ENCODE results near the gene LIN52. TPM values are rescaled to one million over a fixed set of nuclear protein-coding genes. Genes with fewer than 3 reads are reported as not detected.

The LIN52 gene
- total and polyA plus RNA-seq, 9 of the 15 experiments (the other 6 are each of a cell fraction or from before 2014, with no cell fraction given): 4.6 to 11.8 (median 9.2) TPM

DNA sequence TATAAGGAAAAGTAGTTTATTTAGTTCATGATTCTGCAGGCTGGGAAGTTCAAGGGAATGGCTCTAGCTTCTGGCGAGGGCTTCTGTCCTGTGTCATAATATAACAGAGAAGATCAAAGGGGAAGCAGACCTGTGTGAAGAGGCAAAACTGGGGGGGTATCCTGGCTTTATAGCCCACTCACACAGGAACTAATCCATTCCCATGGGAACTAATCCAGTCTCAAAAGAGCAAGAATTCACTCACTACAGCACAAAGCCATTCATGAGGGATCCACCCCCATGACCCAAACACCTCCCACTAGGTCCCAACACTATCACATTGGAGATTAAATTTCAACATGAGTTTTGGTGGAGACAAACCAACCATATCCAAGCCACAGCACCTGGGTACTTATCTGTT is 7.4 kb upstream of the LIN52 start:
- intact Hi-C loops (cut with micrococcal nuclease): no loop called here
- FAIRE-seq: no peak
- no peak overlapping the region for H3K4me3 ChIP-seq
- H2AFZ ChIP-seq (ENCODE audit: low read depth, low read length): 0 out of 2 replicates have a peak overlapping the region, but pooled peaks have one; percentile 1
- no peak overlapping the region for H3K27ac ChIP-seq (ENCODE audit: extremely low read depth, low read depth, low read length)
- no peaks in the 10 kb centered on the region for H3K79me2 ChIP-seq (ENCODE audit: control insufficient read depth, insufficient read depth, low read length)
- no peak overlapping the region for H3K9ac ChIP-seq (ENCODE audit: insufficient read depth in 1 of 2, low read depth in 2 of 2, low read length in 2 of 2)
- no peaks in the 10 kb centered on the region for H4K20me1 ChIP-seq (replicated peaks; ENCODE audit: control insufficient read depth, insufficient read depth, low read length)
- TF ChIP-seq, protein P1, sequence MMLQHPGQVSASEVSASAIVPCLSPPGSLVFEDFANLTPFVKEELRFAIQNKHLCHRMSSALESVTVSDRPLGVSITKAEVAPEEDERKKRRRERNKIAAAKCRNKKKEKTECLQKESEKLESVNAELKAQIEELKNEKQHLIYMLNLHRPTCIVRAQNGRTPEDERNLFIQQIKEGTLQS (IDR thresholded peaks at IDR 0.05): no peak
- TF ChIP-seq, protein P1 (CRISPR knock-in tag; conservative IDR thresholded peaks at IDR 0.05): no peak
- TF ChIP-seq ZFX (CRISPR knock-in tag; IDR thresholded peaks at IDR 0.05) (no peak), KDM1A (IDR thresholded peaks at IDR 0.05) (no peak), ZNF146 (CRISPR knock-in tag; IDR thresholded peaks at IDR 0.05; ENCODE audit: unreplicated experiment) (no peak), ATF7 (IDR thresholded peaks at IDR 0.05) (no peak), PPARD (CRISPR knock-in tag; IDR thresholded peaks at IDR 0.05) (no peak), CBX3 (IDR thresholded peaks at IDR 0.05; ENCODE audit: borderline replicate concordance in 1 of 2, low read length in 2 of 2) (no peak), ZNF507 (tag; conservative IDR thresholded peaks at IDR 0.05) (no peak), ELF1 (tag; IDR thresholded peaks at IDR 0.05) (no peak), CEBPB (tag; IDR thresholded peaks at IDR 0.05) (no peak), SIRT6 (IDR thresholded peaks at IDR 0.05; ENCODE audit: low read depth, low read length) (no peak)
- TF ChIP-seq, protein P2, sequence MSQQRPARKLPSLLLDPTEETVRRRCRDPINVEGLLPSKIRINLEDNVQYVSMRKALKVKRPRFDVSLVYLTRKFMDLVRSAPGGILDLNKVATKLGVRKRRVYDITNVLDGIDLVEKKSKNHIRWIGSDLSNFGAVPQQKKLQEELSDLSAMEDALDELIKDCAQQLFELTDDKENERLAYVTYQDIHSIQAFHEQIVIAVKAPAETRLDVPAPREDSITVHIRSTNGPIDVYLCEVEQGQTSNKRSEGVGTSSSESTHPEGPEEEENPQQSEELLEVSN (IDR thresholded peaks at IDR 0.05; ENCODE audit: borderline replicate concordance in 1 of 2, extremely low read depth in 1 of 2, insufficient read depth in 1 of 2, insufficient read length in 1 of 2, low read depth in 1 of 2, low read length in 1 of 2, poor library complexity in 1 of 2, severe bottlenecking in 1 of 2): no peak
- H3K9me1 ChIP-seq (ENCODE audit: control insufficient read depth, insufficient read depth, low read length): no peaks in the 10 kb centered on the region
- CTCF ChIA-PET (ENCODE audit: low intra/inter-chr PET ratio): no interaction called here
- POLR2A ChIA-PET: no interaction called here
- ATAC-seq: peak; percentile 39; the same call in 1 of the 3 replicates
- H3K4me1 ChIP-seq (replicated peaks in 1 of 2; ENCODE audit: control insufficient read depth in 2 of 2, insufficient read depth in 2 of 2, low read length in 2 of 2): peaks cover 0 to 10% of the 10 kb centered on the region in 2 experiments; a peak in 3 of 5 replicates
- in situ Hi-C loops (cut with MboI): no loop called here
- H3K9me3 ChIP-seq (replicated peaks; ENCODE audit: control insufficient read depth, insufficient read depth, low read depth, low read length): no peaks in the 10 kb centered on the region
- H3K27me3 ChIP-seq (ENCODE audit: control insufficient read depth in 2 of 2, insufficient read depth in 2 of 2, low read length in 2 of 2): no peaks in the 10 kb centered on the region
- no peaks in the 10 kb centered on the region for H3K36me3 ChIP-seq (ENCODE audit: control insufficient read depth, insufficient read depth, low read length)
- 38% methylated on average over 1 of the region's 1 CpG for WGBS (ENCODE audit: insufficient coverage, low coverage, missing lambda C conversion rate)
- DNase-seq (ENCODE audit: extremely low read depth in 1 of 4, low spot score in 3 of 4): no peak
- no peak overlapping the region for H3K4me2 ChIP-seq (ENCODE audit: insufficient read depth, low read length)
- no TSS peak for BruUV-seq (replicated peaks)
